BLaER1 (cell line): Measurements from ENCODE around the gene S100A5.

ENCODE experiments used
- H3K27ac ChIP-seq: shearing (Covaris generic); formaldehyde crosslinking; 2 replicates; pipeline ENCODE4 v1.8.1; 2022
- H3K27me3 ChIP-seq: shearing (Covaris generic); formaldehyde crosslinking; 2 replicates; pipeline ENCODE4 v1.8.1; 2022
- H3K36me3 ChIP-seq: shearing (Covaris generic); formaldehyde crosslinking; 2 replicates; pipeline ENCODE4 v1.8.1; 2022
- H3K4me1 ChIP-seq: shearing (Covaris generic); formaldehyde crosslinking; 2 replicates; pipeline ENCODE4 v1.8.1; 2022
- H3K4me2 ChIP-seq: shearing (Covaris generic); formaldehyde crosslinking; 2 replicates; pipeline ENCODE4 v1.8.1; 2022
- H3K4me3 ChIP-seq: shearing (Covaris generic); formaldehyde crosslinking; 2 replicates; pipeline ENCODE4 v1.8.1; 2022
- H3K9ac ChIP-seq: shearing (Covaris generic); formaldehyde crosslinking; 2 replicates; pipeline ENCODE4 v1.8.1; 2022
- H3K9me3 ChIP-seq: shearing (Covaris generic); formaldehyde crosslinking; 2 replicates; pipeline ENCODE4 v1.8.1; 2022
- H4K20me1 ChIP-seq: shearing (Covaris generic); formaldehyde crosslinking; 2 replicates; pipeline ENCODE4 v1.8.1; 2022
- Cebpa-rat ChIP-seq: shearing (Covaris generic); IDR thresholded peaks from 2 replicates; pipeline ENCODE4 v1.8.1; 2022

S100A5 gene

DNA sequence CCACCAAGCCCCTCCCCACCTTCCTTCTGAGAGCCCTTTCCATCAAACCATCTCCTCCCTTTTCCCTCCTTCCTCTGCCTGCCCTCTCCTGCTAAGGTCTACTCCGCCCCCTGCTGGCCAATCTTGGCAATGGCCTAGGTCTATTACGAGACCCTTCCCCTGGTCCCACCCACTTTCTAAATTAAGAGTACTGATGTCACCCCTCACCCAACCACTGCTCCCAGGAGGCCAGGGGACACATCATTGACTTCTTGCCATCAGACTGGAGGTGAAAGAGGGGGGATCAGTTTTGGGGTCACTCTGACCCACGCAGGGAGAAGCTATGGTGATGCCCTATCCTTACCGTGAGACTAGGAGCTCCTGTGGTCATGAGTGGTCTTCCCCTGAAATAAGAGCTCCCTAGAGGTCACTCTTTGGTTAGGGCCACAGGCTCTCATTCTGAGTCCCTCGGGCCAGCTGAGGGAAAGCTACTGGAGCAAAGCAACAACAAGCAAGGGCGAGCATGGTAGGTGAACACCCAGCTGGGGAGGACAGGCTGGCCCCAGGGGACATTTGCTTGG lies 45.7 kb downstream of the S100A5 start:
- H3K9ac ChIP-seq: no peak overlapping the region; the same call in 1 of the 2 replicates
- no peaks in the 10 kb centered on the region for H3K36me3 ChIP-seq
- no peak for TF ChIP-seq Cebpa-rat
- no peaks in the 10 kb centered on the region for H3K9me3 ChIP-seq
- no peaks in the 10 kb centered on the region for H3K27me3 ChIP-seq
- H3K4me1 ChIP-seq: peaks cover 29% of the 10 kb centered on the region
- peak overlapping the region; percentile 75 for H3K4me2 ChIP-seq
- peak overlapping the region; percentile 35; the same call in 1 of the 2 replicates for H3K27ac ChIP-seq
- no peaks in the 10 kb centered on the region for H4K20me1 ChIP-seq
- no peak overlapping the region for H3K4me3 ChIP-seq

DNA sequence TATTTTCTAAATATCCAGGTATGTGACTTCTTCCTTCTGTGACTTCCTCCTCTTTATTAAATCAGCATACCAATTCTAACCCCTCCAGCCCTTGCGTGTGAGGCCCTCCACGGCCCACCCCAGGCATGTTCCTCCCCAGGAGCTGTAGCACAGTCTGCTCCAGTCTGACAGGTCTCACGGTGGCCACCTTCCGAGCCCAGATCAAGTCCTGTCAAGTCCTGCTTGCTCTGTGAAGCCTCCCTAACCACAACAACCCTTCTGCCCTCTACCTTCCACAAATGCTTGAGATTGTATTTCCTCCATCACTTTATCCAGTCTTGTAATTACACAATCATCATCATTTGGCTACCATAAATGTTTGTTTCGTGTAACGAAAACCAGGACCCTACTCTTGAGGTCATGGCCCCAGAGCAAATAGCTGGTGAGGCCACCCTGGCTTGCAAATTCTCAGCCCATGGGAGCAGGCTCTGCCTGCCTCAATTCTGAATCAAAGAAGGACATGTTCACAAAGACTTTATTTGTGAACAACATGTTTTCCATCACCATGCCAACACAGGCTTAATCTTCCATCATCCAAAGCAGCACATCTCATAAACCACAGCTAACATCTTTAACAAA lies 47.3 kb downstream of the S100A5 start:
- no peak for TF ChIP-seq Cebpa-rat
- no peak overlapping the region for H3K4me3 ChIP-seq
- H3K9ac ChIP-seq: no peak overlapping the region
- H3K27ac ChIP-seq: no peak overlapping the region
- no peaks in the 10 kb centered on the region for H4K20me1 ChIP-seq
- H3K36me3 ChIP-seq: no peaks in the 10 kb centered on the region
- H3K27me3 ChIP-seq: no peaks in the 10 kb centered on the region
- H3K9me3 ChIP-seq: no peaks in the 10 kb centered on the region
- no peak overlapping the region for H3K4me2 ChIP-seq
- H3K4me1 ChIP-seq: peaks cover 21% of the 10 kb centered on the region

DNA sequence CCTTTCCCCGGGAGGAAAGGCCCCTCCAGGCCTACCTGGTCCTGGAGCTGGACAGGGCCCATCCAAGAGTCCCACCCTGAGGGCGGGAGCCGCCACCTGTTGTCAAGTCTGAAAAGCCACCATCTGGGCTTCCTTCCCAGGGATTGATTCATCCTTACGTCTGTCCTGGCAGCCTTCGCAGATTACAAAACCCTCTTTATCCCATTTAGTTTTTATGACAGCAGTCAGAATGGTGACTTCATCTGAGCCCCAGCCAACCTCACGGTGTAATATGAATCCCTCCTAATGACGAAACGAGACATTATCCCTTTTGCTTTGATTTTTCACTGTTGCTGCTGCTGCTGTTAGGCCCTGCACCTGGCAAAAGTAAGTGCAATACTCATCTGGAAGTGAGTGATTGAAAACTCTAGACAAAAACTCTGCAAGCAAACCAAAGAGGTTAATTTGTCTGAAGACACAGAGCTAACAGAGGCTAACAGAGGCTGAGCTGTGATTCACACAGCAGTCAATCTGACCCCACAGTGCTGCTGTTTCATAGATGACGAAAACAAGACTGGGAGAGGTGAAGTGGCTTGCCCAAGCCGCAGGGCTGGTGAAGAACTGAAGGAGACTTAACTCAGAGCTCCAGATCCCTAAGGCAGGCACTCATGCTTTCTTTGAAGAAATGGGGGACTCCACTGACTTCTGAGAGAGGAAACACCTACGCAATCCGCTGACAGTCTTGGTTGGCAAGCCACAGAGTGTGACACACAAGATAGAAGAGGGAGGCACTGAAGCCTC lies 50.3 kb downstream of the S100A5 start:
- H3K9ac ChIP-seq: no peak overlapping the region
- H3K4me2 ChIP-seq: no peak overlapping the region
- H3K9me3 ChIP-seq: no peaks in the 10 kb centered on the region
- H3K27ac ChIP-seq: no peak overlapping the region
- no peaks in the 10 kb centered on the region for H3K27me3 ChIP-seq
- H3K4me1 ChIP-seq: peaks cover 15% of the 10 kb centered on the region
- TF ChIP-seq Cebpa-rat: no peak
- no peaks in the 10 kb centered on the region for H3K36me3 ChIP-seq
- H3K4me3 ChIP-seq: no peak overlapping the region
- H4K20me1 ChIP-seq: no peaks in the 10 kb centered on the region

DNA sequence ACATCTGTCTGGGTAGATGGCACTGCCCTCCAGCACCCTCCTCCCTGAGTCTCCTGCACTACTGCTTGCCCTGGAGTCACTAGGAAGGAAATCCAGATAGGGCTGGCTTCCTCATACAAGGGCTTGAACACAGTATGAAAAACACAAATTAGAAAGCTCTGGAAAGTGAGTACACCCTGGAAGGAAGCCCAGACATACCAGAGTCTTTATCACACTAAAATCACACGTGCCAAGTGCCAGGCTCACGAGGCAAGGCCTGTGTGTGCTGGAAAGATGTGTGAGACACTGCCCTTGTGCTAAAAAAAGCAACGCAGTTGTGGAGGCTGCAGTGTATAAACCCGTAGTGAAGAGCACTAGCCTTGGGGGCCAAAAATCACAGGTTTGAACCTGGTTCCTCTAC lies 52.0 kb downstream of the S100A5 start:
- H3K4me3 ChIP-seq: no peak overlapping the region
- no peaks in the 10 kb centered on the region for H4K20me1 ChIP-seq
- H3K27me3 ChIP-seq: no peaks in the 10 kb centered on the region
- no peak overlapping the region for H3K4me2 ChIP-seq
- TF ChIP-seq Cebpa-rat: no peak
- H3K9ac ChIP-seq: no peak overlapping the region
- no peaks in the 10 kb centered on the region for H3K36me3 ChIP-seq
- no peak overlapping the region for H3K27ac ChIP-seq
- H3K4me1 ChIP-seq: no peaks in the 10 kb centered on the region
- H3K9me3 ChIP-seq: no peaks in the 10 kb centered on the region

GRCh38 chr1:153487707-153488106 lies 53.0 kb downstream of the S100A5 start:
- Histone ChIP-seq H3K4me3 (no peak overlapping the region), H4K20me1 (no peaks in the 10 kb centered on the region), H3K27ac (no peak overlapping the region), H3K9me3 (no peaks in the 10 kb centered on the region), H3K4me1 (no peaks in the 10 kb centered on the region), H3K4me2 (no peak overlapping the region), H3K36me3 (no peaks in the 10 kb centered on the region), H3K27me3 (no peaks in the 10 kb centered on the region), H3K9ac (no peak overlapping the region)
- TF ChIP-seq Cebpa-rat: no peak
